GM12878 (cell line): ENCODE measurements around the gene PTTG1. TPM values are rescaled to one million over a fixed set of nuclear protein-coding genes. Genes with fewer than 3 reads are reported as not detected.

ENCODE experiments used
- ATAC-seq: fragments of 200-7000 bp; cut with Tn5 transposase; 3 replicates; pipeline ENCODE4 v1.9.1; 2020; ENCODE audit warnings: mild to moderate bottlenecking, moderate library complexity
- BruUV-seq: library from RNA; stranded (reverse); fragments of 400-500 nt; replicated peaks from 2 replicates; lab custom pipeline; 2021; lab: Mats Ljungman, UMichigan
- CTCF ChIA-PET: fragments of 300-600 bp; sonication (Branson Sonifier 250); formaldehyde crosslinking; extraction: SDS; loops from one replicate; lab custom pipeline; 2021; ENCODE audit warnings: inconsistent platforms; lab: Yijun Ruan, JAX
- POLR2A ChIA-PET: fragments of 350-600 bp; formaldehyde crosslinking; extraction: SDS; loops from one replicate; lab custom pipeline; 2021; ENCODE audit warnings: inconsistent platforms; lab: Charles Lee
- RAD21 ChIA-PET: fragments of 300-600 bp; sonication (Branson Sonifier 250); formaldehyde crosslinking; loops from one replicate; lab custom pipeline; 2023; ENCODE audit warnings: antibody characterized with exemption; ENCODE audit not compliant: unreplicated experiment; lab: Charles Lee
- SMC1A ChIA-PET: fragments of 300-600 bp; sonication (Branson Sonifier 250); formaldehyde crosslinking; loops from one replicate; lab custom pipeline; 2023; ENCODE audit not compliant: unreplicated experiment, uncharacterized antibody; lab: Charles Lee
- DNase-seq: peaks from one replicate; pipeline ENCODE4 v3.0.0-alpha.2; 2011; ENCODE audit warnings: low read depth, low spot score
- FAIRE-seq: peaks from 3 replicates; lab custom pipeline; 2011; peaks lifted over from hg19 to GRCh38; lab: Jason Lieb, UNC
- H2AFZ ChIP-seq: 2 replicates; pipeline ENCODE4 v1.6.0; 2011; ENCODE audit warnings: low read depth, low read length, control low read depth; ENCODE audit not compliant: control insufficient read depth
- H3K27ac ChIP-seq: 2 replicates; pipeline ENCODE4 v1.5.1; 2011; ENCODE audit warnings: control low read depth; ENCODE audit not compliant: control insufficient read depth, insufficient read depth
- H3K27me3 ChIP-seq, 2 experiments: replicated peaks in 1 of 2; 2 replicates each; pipeline versions ENCODE4 v1.6.0 to v1.6.1; 2011; ENCODE audit warnings: low read length in 1 of 2; ENCODE audit not compliant: control insufficient read depth in 2 of 2, insufficient read depth in 2 of 2
- H3K36me3 ChIP-seq, 2 experiments: 2 replicates each; pipeline ENCODE4 v1.5.1; 2011; ENCODE audit warnings: low read length in 1 of 2; ENCODE audit not compliant: control insufficient read depth in 2 of 2, insufficient read depth in 2 of 2
- H3K4me1 ChIP-seq: 2 replicates; pipeline ENCODE4 v1.6.1; 2011; ENCODE audit warnings: mild to moderate bottlenecking, low read length, moderate library complexity, mixed read lengths; ENCODE audit not compliant: control insufficient read depth, insufficient read depth
- H3K4me2 ChIP-seq: 2 replicates; pipeline ENCODE4 v1.6.0; 2011; ENCODE audit warnings: control low read depth; ENCODE audit not compliant: control insufficient read depth, insufficient read depth
- H3K4me3 ChIP-seq: fragments of 200-600 bp; sonication (generic); 2 replicates; pipeline ENCODE4 v1.5.1; 2016
- H3K79me2 ChIP-seq: 2 replicates; pipeline ENCODE4 v1.6.0; 2011; ENCODE audit warnings: low read length; ENCODE audit not compliant: control insufficient read depth, insufficient read depth
- H3K9ac ChIP-seq: 2 replicates; pipeline ENCODE4 v1.8.0; 2011; ENCODE audit warnings: low read length, control low read depth, mixed read lengths; ENCODE audit not compliant: control insufficient read depth, insufficient read depth
- H3K9me3 ChIP-seq: replicated peaks from 3 replicates; pipeline ENCODE4 v1.5.1; 2011; ENCODE audit warnings: mild to moderate bottlenecking, low read length; ENCODE audit not compliant: control insufficient read depth, insufficient read depth
- H4K20me1 ChIP-seq: 2 replicates; pipeline ENCODE4 v1.6.0; 2011; ENCODE audit not compliant: control insufficient read depth, insufficient read depth
- BMI1 ChIP-seq: fragments of 450-650 bp; IDR thresholded peaks from 2 replicates; pipeline ENCODE4 v1.6.1; 2016; ENCODE audit warnings: mild to moderate bottlenecking, moderate library complexity, borderline replicate concordance
- CEBPB ChIP-seq, 2 experiments: fragments of 150-350 bp in 1 of 2; IDR thresholded peaks; 2 replicates each; pipeline ENCODE4 v1.6.1; 2012 to 2014; ENCODE audit warnings: low read depth in 2 of 2, low read length in 2 of 2, borderline replicate concordance in 1 of 2, inconsistent platforms in 1 of 2
- CHD1 ChIP-seq: IDR thresholded peaks from 2 replicates; pipeline ENCODE4 v1.6.1; 2012; ENCODE audit warnings: low read depth, low read length, improper control_type of control experiment
- NFYA ChIP-seq: IDR thresholded peaks from 2 replicates; pipeline ENCODE4 v1.6.1; 2011; ENCODE audit warnings: low read depth, mild to moderate bottlenecking, low read length, improper control_type of control experiment, borderline replicate concordance
- PML ChIP-seq: IDR thresholded peaks from 2 replicates; pipeline ENCODE4 v1.6.1; 2012; ENCODE audit warnings: low read length, inconsistent platforms
- POLR2AphosphoS2 ChIP-seq: IDR thresholded peaks from 2 replicates; pipeline ENCODE4 v1.6.1; 2011; ENCODE audit warnings: low read depth, mild to moderate bottlenecking, low read length, improper control_type of control experiment, moderate library complexity
- POLR2AphosphoS5 ChIP-seq: IDR thresholded peaks from 2 replicates; pipeline ENCODE4 v1.6.1; 2011; ENCODE audit warnings: mild to moderate bottlenecking, low read length, inconsistent platforms
- RUNX3 ChIP-seq: IDR thresholded peaks from 2 replicates; pipeline ENCODE4 v1.6.1; 2012; ENCODE audit warnings: low read length, inconsistent platforms
- SIN3A ChIP-seq: IDR thresholded peaks from 2 replicates; pipeline ENCODE4 v1.6.1; 2012; ENCODE audit warnings: low read depth, low read length, improper control_type of control experiment
- SMAD1 ChIP-seq: fragments of 450-650 bp; IDR thresholded peaks from 2 replicates; pipeline ENCODE4 v1.6.1; 2018; ENCODE audit warnings: mild to moderate bottlenecking, low read depth; ENCODE audit not compliant: partially characterized antibody
- TAF1 ChIP-seq: IDR thresholded peaks from 2 replicates; pipeline ENCODE4 v1.6.1; 2011; ENCODE audit warnings: mild to moderate bottlenecking, low read depth, low read length, borderline replicate concordance
- ZNF274 ChIP-seq: IDR thresholded peaks from one replicate; pipeline ENCODE4 v1.8.0; 2011; ENCODE audit not compliant: insufficient read length, insufficient read depth
- WGBS: methylation state at CpG from one replicate; pipeline ENCODE4 v1.1.6; 2016; ENCODE audit warnings: low lambda C conversion rate; ENCODE audit not compliant: insufficient replicate concordance, insufficient coverage; ENCODE audit errors: missing lambda C conversion rate; 5-methylcytosine and 5-hydroxymethylcytosine counted together
- in situ Hi-C: fragments of 300-500 bp; cut with MboI; formaldehyde crosslinking; loops from 9 replicates; pipeline ENCODE4 v1.14.3; 2018; ENCODE audit warnings: mixed read lengths
- intact Hi-C: fragments of 100-400 bp; cut with micrococcal nuclease; formaldehyde crosslinking; loops from one replicate; pipeline ENCODE4 v1.14.2; 2022; ENCODE audit not compliant: unreplicated experiment
- polyA plus RNA-seq, 11 experiments: library from polyadenylated mRNA; depleted of rRNA in 4 of 11; unstranded in 6 of 11; stranded (reverse) in 5 of 11; fragments of >200 nt; fragmentation: Nextera tagmentation in 4 of 11; fragmentation: Illumina TruSeq in 1 of 11; extraction: Ambion mirVana in 4 of 11; extraction: Trizol in 1 of 11; gene quantifications; 1 replicate in 1 of 11; 2 replicates in 10 of 11; pipeline versions ENCODE4 v1.2.1 to v1.2.3, GENCODE V29; 2011 to 2016; ENCODE audit warnings: inconsistent platforms in 2 of 11, missing spikeins in 2 of 11, low read depth in 1 of 11
- total RNA-seq, 4 experiments: library from RNA; depleted of rRNA in 3 of 4; stranded (reverse); fragments of >200 nt in 3 of 4; fragmentation: Illumina TruSeq in 1 of 4; extraction: Trizol in 1 of 4; gene quantifications; 2 replicates each; pipeline versions ENCODE4 v1.2.1 to v1.2.3, GENCODE V29; 2013 to 2021
- TF ChIP-seq, protein P1 (sequence below): fragments of 450-650 bp; formaldehyde crosslinking; IDR thresholded peaks from 2 replicates; pipeline ENCODE4 v1.4.0; 2020; ENCODE audit warnings: mild to moderate bottlenecking, moderate library complexity
- TF ChIP-seq, protein P2 (sequence below): fragments of 450-650 bp; formaldehyde crosslinking; IDR thresholded peaks from 2 replicates; pipeline ENCODE4 v1.5.0; 2022; ENCODE audit warnings: mild to moderate bottlenecking, missing genetic modification characterization
- TF ChIP-seq, protein P3 (sequence below): fragments of 450-650 bp; IDR thresholded peaks from 2 replicates; pipeline ENCODE4 v1.6.1; 2014; ENCODE audit warnings: mild to moderate bottlenecking

PTTG1 gene
- total and polyA plus RNA-seq, 10 of the 15 experiments (the other 5 are each of a cell fraction or from before 2014, with no cell fraction given) = 154 to 1,033 (median 377) TPM

DNA sequence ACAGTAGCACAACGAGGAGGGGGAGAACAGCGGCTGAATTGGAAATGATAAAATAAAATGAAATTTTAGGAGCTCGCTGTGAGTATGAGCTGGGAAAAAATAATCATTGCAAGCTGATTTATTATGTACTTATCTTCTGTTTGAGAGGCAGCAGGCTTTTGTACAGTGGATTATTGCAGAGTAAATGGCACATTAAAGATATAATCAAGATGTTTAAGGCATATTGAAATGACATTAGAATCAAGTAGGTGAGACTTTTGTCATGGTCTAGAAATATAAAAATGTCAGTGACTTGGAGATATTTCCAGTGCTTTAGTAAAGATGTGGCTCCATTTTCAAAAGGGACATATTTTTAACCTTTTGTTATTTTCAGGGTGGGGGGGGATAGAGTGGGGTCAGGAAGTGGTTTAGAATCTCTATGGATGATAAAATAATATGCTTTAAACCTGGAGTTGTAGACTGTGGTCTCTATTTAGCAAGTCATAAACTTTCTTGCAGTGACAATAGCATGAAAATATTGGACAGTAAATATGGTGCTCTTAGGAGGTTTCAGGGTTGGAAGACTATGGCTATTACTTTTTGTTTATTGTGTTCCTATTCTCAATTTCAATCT, 46.8 kb downstream of the PTTG1 start:
- Histone ChIP-seq H3K4me2 (peak overlapping the region; percentile 90), H3K27ac (peak overlapping the region; percentile 96), H4K20me1 (no peaks in the 10 kb centered on the region; the same call in 1 of the 2 replicates), H3K4me3 (peak overlapping the region; percentile 88), H3K79me2 (peaks cover 83% of the 10 kb centered on the region), H3K9ac (peak overlapping the region; percentile 91), H3K27me3 (no peaks in the 10 kb centered on the region), H3K4me1 (peaks cover 32% of the 10 kb centered on the region), H2AFZ (no peak overlapping the region; the same call in 1 of the 2 replicates), H3K9me3 (no peaks in the 10 kb centered on the region), H3K36me3 (peaks cover 0 to 5% of the 10 kb centered on the region in 2 experiments; a peak in 3 of 4 replicates)
- in situ Hi-C loops = no loop called here
- no TSS peak for BruUV-seq
- intact Hi-C loops = loop anchor here (1.0 to 10.0 kb wide), 4 partner anchors 29 to 1264 kb away; partner anchors contain the start of gene RNF145
- ChIA-PET SMC1A (interaction anchor here (0.6 to 15.7 kb wide), 13 partner anchors 9 to 375 kb away, joined by 3 to 511 read pairs (median 25); partner anchors contain the start of gene PTTG1), CTCF (interaction anchor here (1.0 to 9.8 kb wide), 6 partner anchors 9 to 375 kb away, joined by 3 to 230 read pairs (median 8); no protein-coding TSS in a partner anchor), RAD21 (interaction anchor here (0.6 to 9.8 kb wide), 14 partner anchors 9 to 417 kb away, joined by 5 to 329 read pairs (median 18); partner anchors contain the start of genes PTTG1 and SLU7), POLR2A (interaction anchor here (0.6 to 6.2 kb wide), 14 partner anchors 8 to 49 kb away, joined by 4 to 156 read pairs (median 18); partner anchors contain the start of genes PTTG1 and SLU7)
- DNase-seq (no peak), FAIRE-seq (no peak), ATAC-seq (no peak)
- WGBS = 0% methylated on average over 3 of the region's 3 CpGs
- TF ChIP-seq TAF1 (no peak), CEBPB (IDR thresholded peaks at IDR 0.05; ENCODE audit: borderline replicate concordance in 1 of 2, low read depth in 2 of 2, low read length in 2 of 2) (0 out of 4 replicates have a peak, but pooled peaks of 1 of the 2 experiments have one; percentile 22), BMI1 (peak; percentile 34; the same call in 1 of the 2 replicates), POLR2AphosphoS2 (peak; percentile 32; the same call in 1 of the 2 replicates), NFYA (no peak), ZNF274 (no peak), PML (peak; percentile 8; the same call in 1 of the 2 replicates), CHD1 (peak; percentile 35; the same call in 1 of the 2 replicates), SIN3A (no peak), SMAD1 (peak; percentile 71), RUNX3 (no peak), POLR2AphosphoS5 (no peak; the same call in 1 of the 2 replicates)
- TF ChIP-seq, protein P1, sequence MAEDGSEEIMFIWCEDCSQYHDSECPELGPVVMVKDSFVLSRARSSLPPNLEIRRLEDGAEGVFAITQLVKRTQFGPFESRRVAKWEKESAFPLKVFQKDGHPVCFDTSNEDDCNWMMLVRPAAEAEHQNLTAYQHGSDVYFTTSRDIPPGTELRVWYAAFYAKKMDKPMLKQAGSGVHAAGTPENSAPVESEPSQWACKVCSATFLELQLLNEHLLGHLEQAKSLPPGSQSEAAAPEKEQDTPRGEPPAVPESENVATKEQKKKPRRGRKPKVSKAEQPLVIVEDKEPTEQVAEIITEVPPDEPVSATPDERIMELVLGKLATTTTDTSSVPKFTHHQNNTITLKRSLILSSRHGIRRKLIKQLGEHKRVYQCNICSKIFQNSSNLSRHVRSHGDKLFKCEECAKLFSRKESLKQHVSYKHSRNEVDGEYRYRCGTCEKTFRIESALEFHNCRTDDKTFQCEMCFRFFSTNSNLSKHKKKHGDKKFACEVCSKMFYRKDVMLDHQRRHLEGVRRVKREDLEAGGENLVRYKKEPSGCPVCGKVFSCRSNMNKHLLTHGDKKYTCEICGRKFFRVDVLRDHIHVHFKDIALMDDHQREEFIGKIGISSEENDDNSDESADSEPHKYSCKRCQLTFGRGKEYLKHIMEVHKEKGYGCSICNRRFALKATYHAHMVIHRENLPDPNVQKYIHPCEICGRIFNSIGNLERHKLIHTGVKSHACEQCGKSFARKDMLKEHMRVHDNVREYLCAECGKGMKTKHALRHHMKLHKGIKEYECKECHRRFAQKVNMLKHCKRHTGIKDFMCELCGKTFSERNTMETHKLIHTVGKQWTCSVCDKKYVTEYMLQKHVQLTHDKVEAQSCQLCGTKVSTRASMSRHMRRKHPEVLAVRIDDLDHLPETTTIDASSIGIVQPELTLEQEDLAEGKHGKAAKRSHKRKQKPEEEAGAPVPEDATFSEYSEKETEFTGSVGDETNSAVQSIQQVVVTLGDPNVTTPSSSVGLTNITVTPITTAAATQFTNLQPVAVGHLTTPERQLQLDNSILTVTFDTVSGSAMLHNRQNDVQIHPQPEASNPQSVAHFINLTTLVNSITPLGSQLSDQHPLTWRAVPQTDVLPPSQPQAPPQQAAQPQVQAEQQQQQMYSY = no peak
- TF ChIP-seq, protein P2, sequence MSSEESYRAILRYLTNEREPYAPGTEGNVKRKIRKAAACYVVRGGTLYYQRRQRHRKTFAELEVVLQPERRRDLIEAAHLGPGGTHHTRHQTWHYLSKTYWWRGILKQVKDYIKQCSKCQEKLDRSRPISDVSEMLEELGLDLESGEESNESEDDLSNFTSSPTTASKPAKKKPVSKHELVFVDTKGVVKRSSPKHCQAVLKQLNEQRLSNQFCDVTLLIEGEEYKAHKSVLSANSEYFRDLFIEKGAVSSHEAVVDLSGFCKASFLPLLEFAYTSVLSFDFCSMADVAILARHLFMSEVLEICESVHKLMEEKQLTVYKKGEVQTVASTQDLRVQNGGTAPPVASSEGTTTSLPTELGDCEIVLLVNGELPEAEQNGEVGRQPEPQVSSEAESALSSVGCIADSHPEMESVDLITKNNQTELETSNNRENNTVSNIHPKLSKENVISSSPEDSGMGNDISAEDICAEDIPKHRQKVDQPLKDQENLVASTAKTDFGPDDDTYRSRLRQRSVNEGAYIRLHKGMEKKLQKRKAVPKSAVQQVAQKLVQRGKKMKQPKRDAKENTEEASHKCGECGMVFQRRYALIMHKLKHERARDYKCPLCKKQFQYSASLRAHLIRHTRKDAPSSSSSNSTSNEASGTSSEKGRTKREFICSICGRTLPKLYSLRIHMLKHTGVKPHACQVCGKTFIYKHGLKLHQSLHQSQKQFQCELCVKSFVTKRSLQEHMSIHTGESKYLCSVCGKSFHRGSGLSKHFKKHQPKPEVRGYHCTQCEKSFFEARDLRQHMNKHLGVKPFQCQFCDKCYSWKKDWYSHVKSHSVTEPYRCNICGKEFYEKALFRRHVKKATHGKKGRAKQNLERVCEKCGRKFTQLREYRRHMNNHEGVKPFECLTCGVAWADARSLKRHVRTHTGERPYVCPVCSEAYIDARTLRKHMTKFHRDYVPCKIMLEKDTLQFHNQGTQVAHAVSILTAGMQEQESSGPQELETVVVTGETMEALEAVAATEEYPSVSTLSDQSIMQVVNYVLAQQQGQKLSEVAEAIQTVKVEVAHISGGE (CRISPR knock-in tag) = no peak
- TF ChIP-seq, protein P3, sequence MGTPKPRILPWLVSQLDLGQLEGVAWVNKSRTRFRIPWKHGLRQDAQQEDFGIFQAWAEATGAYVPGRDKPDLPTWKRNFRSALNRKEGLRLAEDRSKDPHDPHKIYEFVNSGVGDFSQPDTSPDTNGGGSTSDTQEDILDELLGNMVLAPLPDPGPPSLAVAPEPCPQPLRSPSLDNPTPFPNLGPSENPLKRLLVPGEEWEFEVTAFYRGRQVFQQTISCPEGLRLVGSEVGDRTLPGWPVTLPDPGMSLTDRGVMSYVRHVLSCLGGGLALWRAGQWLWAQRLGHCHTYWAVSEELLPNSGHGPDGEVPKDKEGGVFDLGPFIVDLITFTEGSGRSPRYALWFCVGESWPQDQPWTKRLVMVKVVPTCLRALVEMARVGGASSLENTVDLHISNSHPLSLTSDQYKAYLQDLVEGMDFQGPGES = no peak
